Vagina (tissue), 2 donors: ENCODE measurements around the gene TLNRD1.

Experiments
- CTCF ChIP-seq, 3 experiments: fragments of 450-650 bp in 2 of 3; fragments of 200-600 bp in 1 of 3; sonication (generic) in 1 of 3; IDR thresholded peaks; one replicate each; pipeline ENCODE4 v1.5.1; 2017 to 2019; ENCODE audit warnings: antibody characterized with exemption in 3 of 3, mild to moderate bottlenecking in 2 of 3, moderate library complexity in 2 of 3
- POLR2A ChIP-seq, 2 donors: fragments of 450-650 bp; IDR thresholded peaks; one replicate each; pipeline ENCODE4 v1.6.1; 2017; ENCODE audit warnings: antibody characterized with exemption in 2 of 2, mild to moderate bottlenecking in 2 of 2, moderate library complexity in 2 of 2
- POLR2AphosphoS5 ChIP-seq, 2 donors: sonication (generic); formaldehyde crosslinking; IDR thresholded peaks; one replicate each; pipeline ENCODE4 v1.9.0; 2017; ENCODE audit warnings: antibody characterized with exemption in 2 of 2, mild to moderate bottlenecking in 2 of 2, low read depth in 1 of 2; ENCODE audit not compliant: insufficient read depth in 1 of 2

GRCh38 chr15:80985981-80986380 is 14.7 kb upstream of the TLNRD1 start:
- TF ChIP-seq POLR2AphosphoS5 (IDR thresholded peaks at IDR 0.05; ENCODE audit: insufficient read depth in 1 of 2, low read depth in 1 of 2) (no peak), CTCF (IDR thresholded peaks at IDR 0.05) (no peak), POLR2A (IDR thresholded peaks at IDR 0.05) (no peak)
